Measurements from ENCODE around the gene CFL1. TPM values are rescaled to one million over a fixed set of nuclear protein-coding genes. Genes with fewer than 3 reads are reported as not detected.

Gene CFL1
- total and polyA plus RNA-seq, 7 donors, result 428 to 2,165 (median 506) TPM

DNA sequence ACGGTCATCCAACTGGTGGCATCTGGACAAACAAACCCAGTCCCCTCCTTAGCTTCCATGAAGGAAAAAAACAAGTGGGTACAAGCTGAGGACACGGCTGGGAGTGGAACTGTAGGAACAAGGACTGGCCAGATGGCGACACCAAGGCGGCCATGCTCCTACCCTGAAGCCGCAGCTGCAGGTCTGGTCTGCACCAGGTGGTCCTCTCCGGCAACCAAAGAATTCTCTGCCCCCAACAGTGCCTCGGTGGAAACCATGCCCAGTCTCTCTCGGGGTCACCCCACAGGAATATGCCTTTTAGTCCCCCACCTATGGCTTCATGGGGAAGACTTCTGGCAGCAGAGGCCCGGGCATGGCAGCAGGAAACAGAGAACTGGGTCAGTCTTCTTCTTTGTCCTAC is 48.5 kb downstream of the CFL1 start:
- whole genome bisulfite sequencing, 2 donors, result 76 to 82% methylated on average over 9 of the region's 9 CpGs
- TF ChIP-seq, protein P1, sequence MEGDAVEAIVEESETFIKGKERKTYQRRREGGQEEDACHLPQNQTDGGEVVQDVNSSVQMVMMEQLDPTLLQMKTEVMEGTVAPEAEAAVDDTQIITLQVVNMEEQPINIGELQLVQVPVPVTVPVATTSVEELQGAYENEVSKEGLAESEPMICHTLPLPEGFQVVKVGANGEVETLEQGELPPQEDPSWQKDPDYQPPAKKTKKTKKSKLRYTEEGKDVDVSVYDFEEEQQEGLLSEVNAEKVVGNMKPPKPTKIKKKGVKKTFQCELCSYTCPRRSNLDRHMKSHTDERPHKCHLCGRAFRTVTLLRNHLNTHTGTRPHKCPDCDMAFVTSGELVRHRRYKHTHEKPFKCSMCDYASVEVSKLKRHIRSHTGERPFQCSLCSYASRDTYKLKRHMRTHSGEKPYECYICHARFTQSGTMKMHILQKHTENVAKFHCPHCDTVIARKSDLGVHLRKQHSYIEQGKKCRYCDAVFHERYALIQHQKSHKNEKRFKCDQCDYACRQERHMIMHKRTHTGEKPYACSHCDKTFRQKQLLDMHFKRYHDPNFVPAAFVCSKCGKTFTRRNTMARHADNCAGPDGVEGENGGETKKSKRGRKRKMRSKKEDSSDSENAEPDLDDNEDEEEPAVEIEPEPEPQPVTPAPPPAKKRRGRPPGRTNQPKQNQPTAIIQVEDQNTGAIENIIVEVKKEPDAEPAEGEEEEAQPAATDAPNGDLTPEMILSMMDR (IDR thresholded peaks at IDR 0.05), result no peak
- TF ChIP-seq POLR2AphosphoS5 (IDR thresholded peaks at IDR 0.05) (no peak), EP300 (IDR thresholded peaks at IDR 0.05) (no peak), POLR2A (IDR thresholded peaks at IDR 0.05) (no peak)
- H3K36me3 ChIP-seq, result no peaks in the 10 kb centered on the region
- intact Hi-C loops (cut with DNase I), result no loop called here
- no peak overlapping the region for H3K4me3 ChIP-seq
- no peaks in the 10 kb centered on the region for H3K9me3 ChIP-seq
- no peak overlapping the region for H3K27ac ChIP-seq
- no peaks in the 10 kb centered on the region for H3K4me1 ChIP-seq
- peaks cover 2 to 20% (median 3%) of the 10 kb centered on the region in 3 donors for H3K27me3 ChIP-seq
- no peak for DNase-seq

DNA sequence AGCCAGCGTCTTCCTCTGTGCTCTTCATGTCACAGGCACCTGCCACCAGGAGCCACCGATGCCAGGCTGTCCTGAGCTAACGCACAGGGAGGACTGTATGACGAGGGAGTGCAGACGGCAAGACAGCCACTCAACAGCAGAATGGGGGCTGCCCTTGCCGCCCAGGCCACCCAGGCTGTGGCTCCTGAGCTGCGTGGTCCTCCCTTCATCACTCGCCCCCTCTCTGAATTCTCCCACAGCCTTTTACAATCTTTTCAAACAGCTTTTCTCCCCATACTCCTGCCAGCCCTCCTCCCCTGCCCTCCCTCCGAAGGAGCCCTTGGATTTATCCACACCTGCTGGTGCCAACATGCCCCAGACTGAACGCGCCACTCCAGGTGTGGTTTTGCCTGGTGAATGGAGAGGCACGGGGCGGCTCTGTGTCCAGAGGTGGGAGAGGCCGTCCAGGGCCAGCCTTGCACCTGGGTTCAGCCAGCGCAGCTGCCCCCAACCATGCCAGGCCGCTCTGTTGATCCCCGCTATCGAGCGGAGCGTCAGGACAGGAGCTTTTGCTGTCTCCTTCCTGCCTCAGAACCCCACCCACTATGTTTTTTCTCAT is 49.1 kb downstream of the CFL1 start:
- no peak for DNase-seq
- TF ChIP-seq EP300 (IDR thresholded peaks at IDR 0.05), result no peak
- peaks cover 8 to 26% (median 10%) of the 10 kb centered on the region in 3 donors for H3K27me3 ChIP-seq
- no peak overlapping the region for H3K4me3 ChIP-seq
- WGBS, 2 donors, result 53 to 81% methylated on average over 20 of the region's 20 CpGs
- no peak overlapping the region for H3K27ac ChIP-seq
- no peaks in the 10 kb centered on the region for H3K36me3 ChIP-seq
- intact Hi-C loops (cut with DNase I), result no loop called here
- no peaks in the 10 kb centered on the region for H3K4me1 ChIP-seq
- no peaks in the 10 kb centered on the region for H3K9me3 ChIP-seq

DNA sequence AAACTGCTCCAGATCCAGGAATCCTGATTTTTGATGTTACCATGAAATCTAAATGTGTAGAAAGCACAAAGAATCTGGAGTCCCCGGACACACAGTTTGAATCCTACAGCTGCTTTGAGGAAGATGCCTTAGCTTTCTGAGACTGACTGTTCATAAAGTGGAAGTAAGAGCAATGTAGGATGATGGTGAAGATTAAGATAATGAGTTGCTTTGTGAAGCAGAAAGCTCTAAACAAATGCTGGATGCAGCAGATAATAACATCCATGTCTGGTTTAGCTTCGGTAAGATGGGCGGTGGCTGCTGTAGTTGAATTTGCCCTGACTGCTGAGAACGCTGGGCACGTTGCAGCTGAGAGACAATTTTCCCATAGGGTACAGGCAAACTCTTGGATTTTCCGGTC is 51.0 kb downstream of the CFL1 start:
- no peaks in the 10 kb centered on the region for H3K36me3 ChIP-seq
- H3K27me3 ChIP-seq, result peaks cover 23 to 45% (median 24%) of the 10 kb centered on the region in 3 donors
- no peaks in the 10 kb centered on the region for H3K9me3 ChIP-seq
- H3K4me1 ChIP-seq, result no peaks in the 10 kb centered on the region
- H3K27ac ChIP-seq, result no peak overlapping the region
- DNase-seq, result no peak
- 34 to 73% methylated on average over 6 of the region's 6 CpGs for WGBS, 2 donors
- no peak overlapping the region for H3K4me3 ChIP-seq
- intact Hi-C loops (cut with DNase I), result no loop called here
- TF ChIP-seq, protein P1 (IDR thresholded peaks at IDR 0.05), result no peak
- TF ChIP-seq POLR2A (IDR thresholded peaks at IDR 0.05) (no peak), POLR2AphosphoS5 (IDR thresholded peaks at IDR 0.05) (no peak), EP300 (IDR thresholded peaks at IDR 0.05) (no peak)

Other genes with a start within 250 kb of the CFL1 start
- gene MAP3K11, start 244.0 kb downstream of the CFL1 start, total RNA-seq, result 10 to 100 TPM; 18.5 to 52.1 (median 26.3) TPM
- 10 to 100 TPM; 48.6 to 71.2 (median 71.0) TPM for gene MAP3K11, start 244.0 kb downstream of the CFL1 start, polyA plus RNA-seq
- gene PCNX3, start 242.4 kb downstream of the CFL1 start, total RNA-seq, result 10 to 100 TPM; 10.7 to 21.3 (median 14.3) TPM
- gene PCNX3, start 242.4 kb downstream of the CFL1 start, polyA plus RNA-seq, result 10 to 100 TPM in 1 of 3 donors, 1 to 10 TPM in 2; 6.0 to 35.0 (median 6.6) TPM
- 10 to 100 TPM; 19.9 to 30.7 (median 28.2) TPM for gene SIPA1, start 220.1 kb downstream of the CFL1 start, total RNA-seq
- gene SIPA1, start 220.1 kb downstream of the CFL1 start, polyA plus RNA-seq, result 10 to 100 TPM; 20.3 to 53.6 (median 34.8) TPM
- gene RELA, start 195.3 kb downstream of the CFL1 start, total RNA-seq, result 10 to 100 TPM; 36.4 to 62.6 (median 46.9) TPM
- gene RELA, start 195.3 kb downstream of the CFL1 start, polyA plus RNA-seq, result 10 to 100 TPM; 33.6 to 45.6 (median 37.5) TPM
- 10 to 100 TPM; 58.4 to 92.7 (median 74.7) TPM for gene KAT5, start 145.9 kb downstream of the CFL1 start, total RNA-seq
- gene KAT5, start 145.9 kb downstream of the CFL1 start, polyA plus RNA-seq, result 10 to 100 TPM; 51.1 to 81.0 (median 53.9) TPM
- 100 to 1,000 TPM; 120 to 168 (median 146) TPM for gene RNASEH2C, start 137.4 kb downstream of the CFL1 start, total RNA-seq
- 10 to 100 TPM; 45.6 to 68.1 (median 55.7) TPM for gene RNASEH2C, start 137.4 kb downstream of the CFL1 start, polyA plus RNA-seq
- gene AP5B1, start 77.2 kb downstream of the CFL1 start, total RNA-seq, result 10 to 100 TPM in 2 of 4 donors, 1 to 10 TPM in 2; 6.6 to 13.3 (median 10.8) TPM
- gene AP5B1, start 77.2 kb downstream of the CFL1 start, polyA plus RNA-seq, result 10 to 100 TPM in 1 of 3 donors, 1 to 10 TPM in 2; 6.6 to 14.6 (median 9.0) TPM
- not detected for gene OVOL1, start 71.1 kb downstream of the CFL1 start, total RNA-seq
- gene OVOL1, start 71.1 kb downstream of the CFL1 start, polyA plus RNA-seq, result 10 to 100 TPM; 16.6 to 30.0 (median 22.7) TPM
- 1 to 10 TPM in 1 of 4 donors, under 1 TPM in 3; 0.27 to 1.2 (median 0.63) TPM for gene SNX32, start 24.2 kb downstream of the CFL1 start, total RNA-seq
- gene SNX32, start 24.2 kb downstream of the CFL1 start, polyA plus RNA-seq, result 1 to 10 TPM in 1 of 3 donors, under 1 TPM in 1, not detected in 1; 0.69 to 1.5 TPM
- gene MUS81, start 2.3 kb upstream of the CFL1 start, total RNA-seq, result 10 to 100 TPM; 42.1 to 54.2 (median 45.2) TPM
- 10 to 100 TPM; 33.5 to 61.8 (median 36.0) TPM for gene MUS81, start 2.3 kb upstream of the CFL1 start, polyA plus RNA-seq
- gene EFEMP2, start 14.6 kb upstream of the CFL1 start, total RNA-seq, result 100 to 1,000 TPM in 2 of 4 donors, 10 to 100 TPM in 2; 71.7 to 120 (median 97.3) TPM
- 10 to 100 TPM in 2 of 3 donors, 1 to 10 TPM in 1; 8.6 to 24.0 (median 19.4) TPM for gene EFEMP2, start 14.6 kb upstream of the CFL1 start, polyA plus RNA-seq
- under 1 TPM in 1 of 4 donors, not detected in 3; 0.82 TPM for gene CTSW, start 21.7 kb upstream of the CFL1 start, total RNA-seq
- gene CTSW, start 21.7 kb upstream of the CFL1 start, polyA plus RNA-seq, result 1 to 10 TPM in 2 of 3 donors, not detected in 1; 2.3 to 3.1 TPM
- 10 to 100 TPM; 37.5 to 60.7 (median 48.6) TPM for gene FIBP, start 30.3 kb upstream of the CFL1 start, total RNA-seq
- gene FIBP, start 30.3 kb upstream of the CFL1 start, polyA plus RNA-seq, result 10 to 100 TPM; 54.4 to 66.1 (median 58.3) TPM
- gene CCDC85B, start 32.5 kb upstream of the CFL1 start, total RNA-seq, result 10 to 100 TPM; 57.1 to 73.6 (median 67.6) TPM
- gene CCDC85B, start 32.5 kb upstream of the CFL1 start, polyA plus RNA-seq, result 10 to 100 TPM in 2 of 3 donors, 1 to 10 TPM in 1; 4.2 to 31.6 (median 13.2) TPM
- 10 to 100 TPM in 1 of 4 donors, 1 to 10 TPM in 1, under 1 TPM in 1, not detected in 1; 0.36 to 12.4 (median 2.8) TPM for gene FOSL1, start 42.2 kb upstream of the CFL1 start, total RNA-seq
- 1 to 10 TPM; 1.6 to 3.6 (median 2.9) TPM for gene FOSL1, start 42.2 kb upstream of the CFL1 start, polyA plus RNA-seq
- 10 to 100 TPM; 22.1 to 36.3 (median 23.9) TPM for gene C11orf68, start 60.9 kb upstream of the CFL1 start, total RNA-seq
- gene C11orf68, start 60.9 kb upstream of the CFL1 start, polyA plus RNA-seq, result 10 to 100 TPM; 23.4 to 26.1 (median 24.0) TPM
- 100 to 1,000 TPM in 1 of 4 donors, 10 to 100 TPM in 3; 58.9 to 115 (median 79.2) TPM for gene DRAP1, start 61.2 kb upstream of the CFL1 start, total RNA-seq
- 10 to 100 TPM; 61.5 to 87.1 (median 77.5) TPM for gene DRAP1, start 61.2 kb upstream of the CFL1 start, polyA plus RNA-seq
- gene TSGA10IP, start 87.3 kb upstream of the CFL1 start, total RNA-seq, result under 1 TPM in 1 of 4 donors, not detected in 3; 0.49 TPM
- not detected for gene TSGA10IP, start 87.3 kb upstream of the CFL1 start, polyA plus RNA-seq
- gene SART1, start 103.6 kb upstream of the CFL1 start, total RNA-seq, result 10 to 100 TPM; 33.8 to 38.8 (median 37.0) TPM
- gene SART1, start 103.6 kb upstream of the CFL1 start, polyA plus RNA-seq, result 10 to 100 TPM; 22.2 to 50.0 (median 26.4) TPM
- gene EIF1AD, start 144.0 kb upstream of the CFL1 start, total RNA-seq, result 10 to 100 TPM; 19.4 to 23.9 (median 21.1) TPM
- gene EIF1AD, start 144.0 kb upstream of the CFL1 start, polyA plus RNA-seq, result 10 to 100 TPM; 13.8 to 26.0 (median 14.3) TPM
- gene BANF1, start 144.3 kb upstream of the CFL1 start, total RNA-seq, result 10 to 100 TPM; 40.4 to 76.4 (median 50.5) TPM
- gene BANF1, start 144.3 kb upstream of the CFL1 start, polyA plus RNA-seq, result 100 to 1,000 TPM; 113 to 150 (median 130) TPM
- not detected for gene CST6, start 153.8 kb upstream of the CFL1 start, total RNA-seq
- 1 to 10 TPM in 1 of 3 donors, under 1 TPM in 1, not detected in 1; 0.10 to 1.2 TPM for gene CST6, start 153.8 kb upstream of the CFL1 start, polyA plus RNA-seq
- not detected for gene CATSPER1, start 168.3 kb upstream of the CFL1 start, total RNA-seq
- gene CATSPER1, start 168.3 kb upstream of the CFL1 start, polyA plus RNA-seq, result under 1 TPM in 1 of 3 donors, not detected in 2; 0.06 TPM
- gene GAL3ST3, start 191.0 kb upstream of the CFL1 start, total RNA-seq, result not detected
- gene GAL3ST3, start 191.0 kb upstream of the CFL1 start, polyA plus RNA-seq, result under 1 TPM in 1 of 3 donors, not detected in 2; 0.04 TPM
- 100 to 1,000 TPM in 2 of 4 donors, 10 to 100 TPM in 2; 75.5 to 122 (median 102) TPM for gene SF3B2, start 194.2 kb upstream of the CFL1 start, total RNA-seq
- gene SF3B2, start 194.2 kb upstream of the CFL1 start, polyA plus RNA-seq, result 100 to 1,000 TPM in 1 of 3 donors, 10 to 100 TPM in 2; 71.7 to 119 (median 91.9) TPM
- gene PACS1, start 212.1 kb upstream of the CFL1 start, total RNA-seq, result 10 to 100 TPM; 16.3 to 75.9 (median 26.5) TPM
- 10 to 100 TPM in 1 of 3 donors, 1 to 10 TPM in 2; 2.1 to 28.0 (median 5.4) TPM for gene PACS1, start 212.1 kb upstream of the CFL1 start, polyA plus RNA-seq

Measured in sigmoid colon (tissue), 7 donors.